Measurements from ENCODE around the gene OTUD5.

OTUD5 gene

DNA sequence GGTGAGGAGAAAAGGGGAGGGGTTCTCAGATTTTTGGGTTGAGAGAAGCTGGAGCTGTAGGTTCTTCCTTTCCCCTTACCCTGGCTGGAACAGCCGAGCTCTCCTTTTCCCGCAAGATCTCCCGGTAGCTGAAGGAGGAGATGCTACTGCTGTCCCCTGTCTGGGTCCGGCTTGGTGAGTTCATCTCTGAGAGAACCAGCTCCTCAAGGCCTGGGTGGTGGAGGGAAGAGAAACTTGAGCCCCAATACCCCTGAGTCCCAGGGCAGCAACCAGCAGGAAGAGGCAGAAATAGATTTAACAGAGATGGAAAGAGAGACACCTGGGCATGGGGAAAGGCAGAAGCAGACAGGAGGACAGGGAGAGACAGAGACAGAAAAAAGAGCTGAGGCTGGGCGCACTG is 20.8 kb upstream of the OTUD5 start:
- CTCF ChIA-PET: interaction anchor here (0.5 to 0.6 kb wide), 2 partner anchors 32 to 68 kb away, joined by 3 read pairs; no protein-coding TSS in a partner anchor

DNA sequence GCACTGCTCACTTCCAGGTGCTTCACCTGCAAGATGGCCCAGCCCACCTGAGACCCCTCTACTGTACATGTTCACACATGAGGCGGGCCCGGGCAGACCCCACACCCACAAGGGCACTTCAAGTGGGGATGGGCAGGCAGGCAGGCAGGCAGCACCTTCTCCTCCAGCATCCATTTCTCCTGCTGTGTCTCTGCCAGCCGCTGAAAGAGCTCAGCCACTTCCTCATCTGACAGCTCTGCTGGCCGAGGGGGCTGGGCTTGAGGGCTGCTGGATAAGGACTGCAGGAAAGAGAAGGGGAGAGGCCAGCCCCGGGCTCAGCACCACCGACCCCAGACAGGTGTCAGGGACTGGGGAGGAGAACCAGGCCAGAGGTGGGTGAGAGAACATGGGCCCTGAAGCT is 18.7 kb upstream of the OTUD5 start:
- Histone ChIP-seq H3K4me1 (ENCODE audit: control insufficient read depth, insufficient read depth, low read length) (peaks cover 5% of the 10 kb centered on the region; the same call in 1 of the 2 replicates), H3K27ac (ENCODE audit: extremely low read depth, low read depth, low read length) (no peak overlapping the region), H3K36me3 (ENCODE audit: control insufficient read depth in 2 of 2, insufficient read depth in 1 of 2, low read length in 2 of 2) (peaks cover 20 to 46% of the 10 kb centered on the region in 2 experiments; a peak in 2 of 3 replicates), H3K9me3 (ENCODE audit: control insufficient read depth, insufficient read depth, low read depth, low read length) (no peaks in the 10 kb centered on the region), H3K4me3 (ENCODE audit: low read depth, low read length) (no peak overlapping the region)
- no peak for TF ChIP-seq ZNF302 (tag by site-specific recombination; IDR thresholded peaks at IDR 0.05; ENCODE audit: low read depth)
- CTCF ChIA-PET: no interaction called here
- POLR2A ChIA-PET: interaction anchor here (1.0 kb wide), 1 partner anchor 17 kb away, joined by 5 read pairs; no protein-coding TSS in a partner anchor

More for the DNA sequence above, 20.8 kb upstream of the OTUD5 start:
- H3K9me3 ChIP-seq (ENCODE audit: control insufficient read depth, insufficient read depth, low read depth, low read length): no peaks in the 10 kb centered on the region
- no peak overlapping the region for H3K4me3 ChIP-seq (ENCODE audit: low read depth, low read length)
- H3K4me1 ChIP-seq (ENCODE audit: control insufficient read depth, insufficient read depth, low read length): no peaks in the 10 kb centered on the region
- POLR2A ChIA-PET: no interaction called here
- no peak for TF ChIP-seq GLI4 (tag by site-specific recombination; IDR thresholded peaks at IDR 0.05)
- no peak for TF ChIP-seq YY1 (tag by site-specific recombination; IDR thresholded peaks at IDR 0.05)
- TF ChIP-seq ZNF391 (tag by site-specific recombination; IDR thresholded peaks at IDR 0.05; ENCODE audit: borderline replicate concordance, low read depth): no peak
- TF ChIP-seq HOXD13 (CRISPR knock-in tag; IDR thresholded peaks at IDR 0.05; ENCODE audit: borderline replicate concordance): no peak
- TF ChIP-seq ZNF302 (tag by site-specific recombination; IDR thresholded peaks at IDR 0.05; ENCODE audit: low read depth): no peak
- TF ChIP-seq, protein P1, sequence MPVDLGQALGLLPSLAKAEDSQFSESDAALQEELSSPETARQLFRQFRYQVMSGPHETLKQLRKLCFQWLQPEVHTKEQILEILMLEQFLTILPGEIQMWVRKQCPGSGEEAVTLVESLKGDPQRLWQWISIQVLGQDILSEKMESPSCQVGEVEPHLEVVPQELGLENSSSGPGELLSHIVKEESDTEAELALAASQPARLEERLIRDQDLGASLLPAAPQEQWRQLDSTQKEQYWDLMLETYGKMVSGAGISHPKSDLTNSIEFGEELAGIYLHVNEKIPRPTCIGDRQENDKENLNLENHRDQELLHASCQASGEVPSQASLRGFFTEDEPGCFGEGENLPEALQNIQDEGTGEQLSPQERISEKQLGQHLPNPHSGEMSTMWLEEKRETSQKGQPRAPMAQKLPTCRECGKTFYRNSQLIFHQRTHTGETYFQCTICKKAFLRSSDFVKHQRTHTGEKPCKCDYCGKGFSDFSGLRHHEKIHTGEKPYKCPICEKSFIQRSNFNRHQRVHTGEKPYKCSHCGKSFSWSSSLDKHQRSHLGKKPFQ (tag by site-specific recombination; IDR thresholded peaks at IDR 0.05): no peak
- TF ChIP-seq, protein P2, sequence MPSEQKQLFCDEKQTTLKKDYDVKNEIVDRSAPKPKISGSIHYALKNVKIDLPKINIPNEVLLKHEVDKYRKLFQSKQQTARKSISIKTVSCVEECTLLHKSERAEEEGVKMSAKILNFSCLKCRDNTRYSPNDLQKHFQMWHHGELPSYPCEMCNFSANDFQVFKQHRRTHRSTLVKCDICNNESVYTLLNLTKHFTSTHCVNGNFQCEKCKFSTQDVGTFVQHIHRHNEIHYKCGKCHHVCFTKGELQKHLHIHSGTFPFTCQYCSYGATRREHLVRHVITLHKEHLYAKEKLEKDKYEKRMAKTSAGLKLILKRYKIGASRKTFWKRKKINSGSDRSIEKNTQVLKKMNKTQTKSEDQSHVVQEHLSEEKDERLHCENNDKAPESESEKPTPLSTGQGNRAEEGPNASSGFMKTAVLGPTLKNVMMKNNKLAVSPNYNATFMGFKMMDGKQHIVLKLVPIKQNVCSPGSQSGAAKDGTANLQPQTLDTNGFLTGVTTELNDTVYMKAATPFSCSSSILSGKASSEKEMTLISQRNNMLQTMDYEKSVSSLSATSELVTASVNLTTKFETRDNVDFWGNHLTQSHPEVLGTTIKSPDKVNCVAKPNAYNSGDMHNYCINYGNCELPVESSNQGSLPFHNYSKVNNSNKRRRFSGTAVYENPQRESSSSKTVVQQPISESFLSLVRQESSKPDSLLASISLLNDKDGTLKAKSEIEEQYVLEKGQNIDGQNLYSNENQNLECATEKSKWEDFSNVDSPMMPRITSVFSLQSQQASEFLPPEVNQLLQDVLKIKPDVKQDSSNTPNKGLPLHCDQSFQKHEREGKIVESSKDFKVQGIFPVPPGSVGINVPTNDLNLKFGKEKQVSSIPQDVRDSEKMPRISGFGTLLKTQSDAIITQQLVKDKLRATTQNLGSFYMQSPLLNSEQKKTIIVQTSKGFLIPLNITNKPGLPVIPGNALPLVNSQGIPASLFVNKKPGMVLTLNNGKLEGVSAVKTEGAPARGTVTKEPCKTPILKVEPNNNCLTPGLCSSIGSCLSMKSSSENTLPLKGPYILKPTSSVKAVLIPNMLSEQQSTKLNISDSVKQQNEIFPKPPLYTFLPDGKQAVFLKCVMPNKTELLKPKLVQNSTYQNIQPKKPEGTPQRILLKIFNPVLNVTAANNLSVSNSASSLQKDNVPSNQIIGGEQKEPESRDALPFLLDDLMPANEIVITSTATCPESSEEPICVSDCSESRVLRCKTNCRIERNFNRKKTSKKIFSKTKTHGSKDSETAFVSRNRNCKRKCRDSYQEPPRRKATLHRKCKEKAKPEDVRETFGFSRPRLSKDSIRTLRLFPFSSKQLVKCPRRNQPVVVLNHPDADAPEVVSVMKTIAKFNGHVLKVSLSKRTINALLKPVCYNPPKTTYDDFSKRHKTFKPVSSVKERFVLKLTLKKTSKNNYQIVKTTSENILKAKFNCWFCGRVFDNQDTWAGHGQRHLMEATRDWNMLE (tag by site-specific recombination; conservative IDR thresholded peaks at IDR 0.05; ENCODE audit: low read depth): no peak
- no peak for TF ChIP-seq MYNN (tag by site-specific recombination; IDR thresholded peaks at IDR 0.05; ENCODE audit: borderline replicate concordance)
- TF ChIP-seq REPIN1 (tag by site-specific recombination; IDR thresholded peaks at IDR 0.05; ENCODE audit: low read depth): no peak
- TF ChIP-seq, protein P3, sequence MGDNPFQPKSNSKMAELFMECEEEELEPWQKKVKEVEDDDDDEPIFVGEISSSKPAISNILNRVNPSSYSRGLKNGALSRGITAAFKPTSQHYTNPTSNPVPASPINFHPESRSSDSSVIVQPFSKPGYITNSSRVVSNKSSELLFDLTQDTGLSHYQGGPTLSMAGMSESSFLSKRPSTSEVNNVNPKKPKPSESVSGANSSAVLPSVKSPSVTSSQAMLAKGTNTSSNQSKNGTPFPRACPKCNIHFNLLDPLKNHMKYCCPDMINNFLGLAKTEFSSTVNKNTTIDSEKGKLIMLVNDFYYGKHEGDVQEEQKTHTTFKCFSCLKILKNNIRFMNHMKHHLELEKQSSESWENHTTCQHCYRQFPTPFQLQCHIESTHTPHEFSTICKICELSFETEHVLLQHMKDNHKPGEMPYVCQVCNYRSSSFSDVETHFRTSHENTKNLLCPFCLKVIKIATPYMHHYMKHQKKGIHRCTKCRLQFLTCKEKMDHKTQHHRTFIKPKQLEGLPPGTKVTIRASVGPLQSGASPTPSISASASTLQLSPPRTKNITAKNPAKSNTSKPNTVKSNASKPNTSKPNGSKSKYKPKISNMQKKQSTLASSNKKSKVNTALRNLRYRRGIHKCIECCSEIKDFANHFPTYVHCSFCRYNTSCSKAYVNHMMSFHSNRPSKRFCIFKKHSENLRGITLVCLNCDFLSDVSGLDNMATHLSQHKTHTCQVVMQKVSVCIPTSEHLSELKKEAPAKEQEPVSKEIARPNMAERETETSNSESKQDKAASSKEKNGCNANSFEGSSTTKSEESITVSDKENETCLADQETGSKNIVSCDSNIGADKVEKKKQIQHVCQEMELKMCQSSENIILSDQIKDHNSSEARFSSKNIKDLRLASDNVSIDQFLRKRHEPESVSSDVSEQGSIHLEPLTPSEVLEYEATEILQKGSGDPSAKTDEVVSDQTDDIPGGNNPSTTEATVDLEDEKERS (tag by site-specific recombination; IDR thresholded peaks at IDR 0.05): no peak
- no peak for TF ChIP-seq ZNF629 (tag by site-specific recombination; IDR thresholded peaks at IDR 0.05)
- no peak for TF ChIP-seq ZNF202 (tag by site-specific recombination; IDR thresholded peaks at IDR 0.05; ENCODE audit: borderline replicate concordance)
- peaks cover 25 to 67% of the 10 kb centered on the region in 2 experiments; a peak in 2 of 3 replicates for H3K36me3 ChIP-seq (ENCODE audit: control insufficient read depth in 2 of 2, insufficient read depth in 1 of 2, low read length in 2 of 2)
- no peak overlapping the region for H3K27ac ChIP-seq (ENCODE audit: extremely low read depth, low read depth, low read length)
